Naive thymus-derived CD8-positive, alpha-beta T cell (primary cell): ENCODE measurements around the gene RHOD. TPM values are rescaled to one million over a fixed set of nuclear protein-coding genes. Genes with fewer than 3 reads are reported as not detected.
A peak's percentile ranks its signal among the peaks of the same experiment; 100 is the strongest.

Experiments
- ATAC-seq, 2 donors: fragments of 150-1000 bp; cut with Tn5 transposase in 1 of 2; sonication (Bioruptor Pico), chemical (Tn5 transposase) in 1 of 2; 1 replicate in 1 of 2; 2 replicates in 1 of 2; pipeline ENCODE4 v1.10.0; 2021; ENCODE audit warnings: mild to moderate bottlenecking in 2 of 2, moderate library complexity in 2 of 2
- POLR2A ChIA-PET: fragments of 350-600 bp; sonication (Branson Sonifier 250); formaldehyde crosslinking; loops from one replicate; lab custom pipeline; 2021; ENCODE audit warnings: antibody characterized with exemption; lab: Charles Lee
- DNase-seq, 10 donors: peaks; one replicate each; pipeline versions ENCODE4 v3.0.0 to v3.0.0-alpha.2; 2020 to 2022
- H3K27ac Mint-ChIP-seq, 10 donors: one replicate each; pipeline ENCODE4 v1.8.0; 2020 to 2022; ENCODE audit warnings: mild to moderate bottlenecking in 10 of 10, mixed read lengths in 10 of 10, moderate library complexity in 4 of 10, inconsistent platforms in 1 of 10
- H3K27me3 Mint-ChIP-seq, 5 donors: one replicate each; pipeline ENCODE4 v1.8.0; 2021 to 2022; ENCODE audit warnings: mixed read lengths in 5 of 5
- H3K36me3 Mint-ChIP-seq, 3 donors: one replicate each; pipeline ENCODE4 v1.8.0; 2020 to 2022; ENCODE audit warnings: mixed read lengths in 3 of 3, mild to moderate bottlenecking in 2 of 3, inconsistent platforms in 1 of 3
- H3K4me1 Mint-ChIP-seq, 4 donors: one replicate each; pipeline ENCODE4 v1.8.0; 2021 to 2022; ENCODE audit warnings: mixed read lengths in 4 of 4
- H3K4me3 Mint-ChIP-seq, 10 donors: one replicate each; pipeline ENCODE4 v1.8.0; 2020 to 2022; ENCODE audit warnings: mild to moderate bottlenecking in 10 of 10, mixed read lengths in 10 of 10, moderate library complexity in 6 of 10, inconsistent platforms in 1 of 10
- H3K9me3 Mint-ChIP-seq, 9 donors: one replicate each; pipeline ENCODE4 v1.8.0; 2020 to 2022; ENCODE audit warnings: mixed read lengths in 9 of 9, mild to moderate bottlenecking in 3 of 9, inconsistent platforms in 1 of 9, moderate library complexity in 1 of 9
- polyA plus RNA-seq, 3 donors: library from polyadenylated mRNA; unstranded; fragments of 300-500 nt; fragmentation: Illumina TruSeq; gene quantifications; one replicate each; pipeline ENCODE4 v1.2.3, GENCODE V29; 2021
- total RNA-seq, 8 experiments: library from RNA in 2 of 8; stranded (reverse) in 2 of 8; gene quantifications; one replicate each; pipeline ENCODE4 v1.2.3 and lab custom pipeline; 2021 to 2026

The RHOD gene
- total and polyA plus RNA-seq, 5 experiments from 2014 or later = 0.17 to 0.99 (median 0.48) TPM; not detected in 2

GRCh38 chr11:67034350-67034749 is 22.3 kb upstream of the RHOD start:
- peaks cover 5 to 46% (median 12%) of the 10 kb centered on the region in 5 donors for H3K27me3 Mint-ChIP-seq
- POLR2A ChIA-PET = no interaction called here
- H3K4me1 Mint-ChIP-seq = peaks cover 0 to 2% (median under 1%) of the 10 kb centered on the region in 4 donors
- no peak for ATAC-seq
- no peaks in the 10 kb centered on the region for H3K36me3 Mint-ChIP-seq
- H3K27ac Mint-ChIP-seq = no peak overlapping the region
- H3K9me3 Mint-ChIP-seq = no peaks in the 10 kb centered on the region
- DNase-seq = no peak
- no peak overlapping the region for H3K4me3 Mint-ChIP-seq

- no peaks in the 10 kb centered on the region for H3K9me3 Mint-ChIP-seq
- H3K4me3 Mint-ChIP-seq = no peak overlapping the region
- no peak for ATAC-seq
- no peak for DNase-seq
- no peaks in the 10 kb centered on the region for H3K4me1 Mint-ChIP-seq
- H3K27ac Mint-ChIP-seq = no peak overlapping the region
- POLR2A ChIA-PET = no interaction called here
- peaks cover 1 to 18% (median 12%) of the 10 kb centered on the region in 5 donors for H3K27me3 Mint-ChIP-seq
- H3K36me3 Mint-ChIP-seq = no peaks in the 10 kb centered on the region
These were observed 16.5 kb upstream of the RHOD start for GRCh38 chr11:67040147-67040546.

- POLR2A ChIA-PET = no interaction called here
- ATAC-seq (no peak), DNase-seq (no peak)
- Mint-ChIP-seq H3K27me3 (peaks cover 1 to 18% (median 12%) of the 10 kb centered on the region in 5 donors), H3K4me3 (no peak overlapping the region), H3K4me1 (no peaks in the 10 kb centered on the region), H3K9me3 (no peaks in the 10 kb centered on the region), H3K27ac (no peak overlapping the region), H3K36me3 (no peaks in the 10 kb centered on the region)
These were observed 15.0 kb upstream of the RHOD start for GRCh38 chr11:67041602-67042001.

- ATAC-seq = no peak
- Mint-ChIP-seq H3K27ac (peak overlapping the region in 1 of 10 donors; percentile 74), H3K4me1 (no peaks in the 10 kb centered on the region), H3K9me3 (no peaks in the 10 kb centered on the region), H3K4me3 (no peak overlapping the region), H3K36me3 (no peaks in the 10 kb centered on the region), H3K27me3 (peaks cover 0 to 18% (median 13%) of the 10 kb centered on the region in 5 donors)
- DNase-seq = no peak
- POLR2A ChIA-PET = interaction anchor here (0.5 kb wide), 1 partner anchor 173 kb away, joined by 6 read pairs; no protein-coding TSS in a partner anchor
These were observed 12.9 kb upstream of the RHOD start for GRCh38 chr11:67043572-67044349.

- no peaks in the 10 kb centered on the region for H3K9me3 Mint-ChIP-seq
- POLR2A ChIA-PET = interaction anchor here (0.5 kb wide), 1 partner anchor 173 kb away, joined by 6 read pairs; no protein-coding TSS in a partner anchor
- no peaks in the 10 kb centered on the region for H3K36me3 Mint-ChIP-seq
- DNase-seq (no peak), ATAC-seq (no peak)
- H3K27ac Mint-ChIP-seq = no peak overlapping the region
- no peak overlapping the region for H3K4me3 Mint-ChIP-seq
- peaks cover 0 to 21% (median 18%) of the 10 kb centered on the region in 5 donors for H3K27me3 Mint-ChIP-seq
- H3K4me1 Mint-ChIP-seq = no peaks in the 10 kb centered on the region
These were observed 12.2 kb upstream of the RHOD start for GRCh38 chr11:67044496-67044895.

GRCh38 chr11:67045314-67045713 is 11.3 kb upstream of the RHOD start:
- no peaks in the 10 kb centered on the region for H3K9me3 Mint-ChIP-seq
- POLR2A ChIA-PET = no interaction called here

GRCh38 chr11:67048515-67049130 is 8.0 kb upstream of the RHOD start:
- Mint-ChIP-seq H3K36me3 (no peaks in the 10 kb centered on the region), H3K27ac (no peak overlapping the region), H3K27me3 (peaks cover 0 to 28% (median 10%) of the 10 kb centered on the region in 5 donors), H3K4me3 (no peak overlapping the region), H3K4me1 (no peaks in the 10 kb centered on the region), H3K9me3 (no peaks in the 10 kb centered on the region)
- ATAC-seq (no peak), DNase-seq (no peak)
- POLR2A ChIA-PET = no interaction called here

More at GRCh38 chr11:67045314-67045713, 11.3 kb upstream of the RHOD start:
- H3K4me1 Mint-ChIP-seq = no peaks in the 10 kb centered on the region
- DNase-seq (no peak), ATAC-seq (no peak)
- peak overlapping the region in 1 of 10 donors; percentile 49 for H3K27ac Mint-ChIP-seq
- no peaks in the 10 kb centered on the region for H3K36me3 Mint-ChIP-seq
- H3K27me3 Mint-ChIP-seq = peaks cover 0 to 21% (median 11%) of the 10 kb centered on the region in 5 donors
- no peak overlapping the region for H3K4me3 Mint-ChIP-seq

- Mint-ChIP-seq H3K4me1 (peaks cover 0 to 6% (median under 1%) of the 10 kb centered on the region in 4 donors), H3K4me3 (no peak overlapping the region), H3K27ac (no peak overlapping the region), H3K27me3 (peaks cover 0 to 38% (median 10%) of the 10 kb centered on the region in 5 donors), H3K9me3 (no peaks in the 10 kb centered on the region), H3K36me3 (no peaks in the 10 kb centered on the region)
- ATAC-seq = no peak
- DNase-seq = no peak
- POLR2A ChIA-PET = no interaction called here
These were observed 6.5 kb upstream of the RHOD start for GRCh38 chr11:67050139-67050538.

- H3K27ac Mint-ChIP-seq = peak overlapping the region in 1 of 10 donors; percentile 21
- peaks cover 1 to 38% (median 10%) of the 10 kb centered on the region in 5 donors for H3K27me3 Mint-ChIP-seq
- peaks cover 3 to 18% (median 8%) of the 10 kb centered on the region in 4 donors for H3K4me1 Mint-ChIP-seq
- POLR2A ChIA-PET = no interaction called here
- DNase-seq (no peak), ATAC-seq (no peak)
- no peaks in the 10 kb centered on the region for H3K9me3 Mint-ChIP-seq
- no peaks in the 10 kb centered on the region for H3K36me3 Mint-ChIP-seq
- H3K4me3 Mint-ChIP-seq = no peak overlapping the region
These were observed 5.3 kb upstream of the RHOD start for GRCh38 chr11:67051180-67051893.

- H3K36me3 Mint-ChIP-seq = no peaks in the 10 kb centered on the region
- no peaks in the 10 kb centered on the region for H3K9me3 Mint-ChIP-seq
- ATAC-seq = no peak
- DNase-seq = no peak
- no peak overlapping the region for H3K27ac Mint-ChIP-seq
- no peak overlapping the region for H3K4me3 Mint-ChIP-seq
- H3K27me3 Mint-ChIP-seq = peaks cover 1 to 38% (median 10%) of the 10 kb centered on the region in 5 donors
- H3K4me1 Mint-ChIP-seq = peaks cover 5 to 22% (median 11%) of the 10 kb centered on the region in 4 donors
- POLR2A ChIA-PET = no interaction called here
These were observed 4.6 kb upstream of the RHOD start for GRCh38 chr11:67051945-67052488.

- no peaks in the 10 kb centered on the region for H3K9me3 Mint-ChIP-seq
- H3K36me3 Mint-ChIP-seq = no peaks in the 10 kb centered on the region
- DNase-seq = no peak
- peaks cover 5 to 22% (median 12%) of the 10 kb centered on the region in 4 donors for H3K4me1 Mint-ChIP-seq
- POLR2A ChIA-PET = interaction anchor here (0.7 kb wide), 1 partner anchor 310 kb away, joined by 5 read pairs; no protein-coding TSS in a partner anchor
- ATAC-seq = no peak
- no peak overlapping the region for H3K4me3 Mint-ChIP-seq
- H3K27ac Mint-ChIP-seq = no peak overlapping the region
- peaks cover 3 to 38% (median 10%) of the 10 kb centered on the region in 5 donors for H3K27me3 Mint-ChIP-seq
These were observed 3.8 kb upstream of the RHOD start for GRCh38 chr11:67052891-67053290.

GRCh38 chr11:67053896-67054329 is 2.7 kb upstream of the RHOD start:
- DNase-seq (peak in 7 of 10 donors; percentile 18 to 35 (median 27)), ATAC-seq (peak; percentile 57 to 62)
- no peaks in the 10 kb centered on the region for H3K9me3 Mint-ChIP-seq
- POLR2A ChIA-PET = interaction anchor here (0.7 kb wide), 1 partner anchor 311 kb away, joined by 5 read pairs; no protein-coding TSS in a partner anchor
- H3K27ac Mint-ChIP-seq = peak overlapping the region in 1 of 10 donors; percentile 24
- no peaks in the 10 kb centered on the region for H3K36me3 Mint-ChIP-seq
- H3K4me1 Mint-ChIP-seq = peaks cover 5 to 22% (median 12%) of the 10 kb centered on the region in 4 donors
- H3K27me3 Mint-ChIP-seq = peaks cover 3 to 35% (median 10%) of the 10 kb centered on the region in 5 donors
- peak overlapping the region in 1 of 10 donors; percentile 22 for H3K4me3 Mint-ChIP-seq
